Osteoblast (primary cell): ENCODE results near the gene PPP6R3. TPM values are rescaled to one million over a fixed set of nuclear protein-coding genes. Genes with fewer than 3 reads are reported as not detected.

Source experiments
- DNase-seq: peaks from one replicate; pipeline ENCODE4 v3.0.0; 2011; ENCODE audit warnings: low spot score, mixed read lengths; ENCODE audit not compliant: insufficient read length; ENCODE audit errors: missing footprints
- H2AFZ ChIP-seq: 2 replicates; pipeline ENCODE4 v1.6.0; 2011; ENCODE audit warnings: mild to moderate bottlenecking, low read length
- H3K27ac ChIP-seq: 2 replicates; pipeline ENCODE4 v1.5.1; 2011; ENCODE audit warnings: mild to moderate bottlenecking, low read depth, low read length, moderate library complexity
- H3K27me3 ChIP-seq: 2 replicates; pipeline ENCODE4 v1.6.0; 2012; ENCODE audit warnings: mild to moderate bottlenecking, control low read depth, inconsistent platforms, low read length, moderate library complexity; ENCODE audit not compliant: insufficient read depth
- H3K36me3 ChIP-seq: 2 replicates; pipeline ENCODE4 v1.5.1; 2011; ENCODE audit warnings: mild to moderate bottlenecking, low read length, control low read depth, moderate library complexity; ENCODE audit not compliant: insufficient read depth
- H3K4me1 ChIP-seq: 2 replicates; pipeline ENCODE4 v1.5.1; 2011; ENCODE audit warnings: mild to moderate bottlenecking, low read length, control low read depth, moderate library complexity; ENCODE audit not compliant: insufficient read depth
- H3K4me2 ChIP-seq: 2 replicates; pipeline ENCODE4 v1.6.0; 2011; ENCODE audit warnings: mild to moderate bottlenecking, low read length; ENCODE audit not compliant: insufficient read depth
- H3K4me3 ChIP-seq: fragments of 200-600 bp; sonication (generic); 3 replicates; pipeline ENCODE4 v1.5.1; 2012; ENCODE audit warnings: mild to moderate bottlenecking, low read length, inconsistent platforms; ENCODE audit not compliant: insufficient read depth
- H3K79me2 ChIP-seq: 2 replicates; pipeline ENCODE4 v1.6.0; 2012; ENCODE audit warnings: mild to moderate bottlenecking, low read length, control low read depth, inconsistent platforms; ENCODE audit not compliant: insufficient read depth
- H3K9me3 ChIP-seq: 2 replicates; pipeline ENCODE4 v1.5.1; 2011; ENCODE audit warnings: low read depth, low read length, control low read depth
- H4K20me1 ChIP-seq: 2 replicates; pipeline ENCODE4 v1.6.0; 2012; ENCODE audit warnings: mild to moderate bottlenecking, low read length, control low read depth; ENCODE audit not compliant: insufficient read depth
- total RNA-seq: library from RNA; depleted of rRNA; stranded (reverse); fragments of >200 nt; gene quantifications from 2 replicates; pipeline ENCODE4 v1.2.3, GENCODE V29; 2012
- TF ChIP-seq, protein P1 (sequence below): IDR thresholded peaks from 2 replicates; pipeline ENCODE4 v1.5.1; 2011; ENCODE audit warnings: mild to moderate bottlenecking, low read depth, low read length, moderate library complexity; ENCODE audit errors: extremely low read depth

The PPP6R3 gene
- total RNA-seq, 1 donor = 131 TPM

DNA sequence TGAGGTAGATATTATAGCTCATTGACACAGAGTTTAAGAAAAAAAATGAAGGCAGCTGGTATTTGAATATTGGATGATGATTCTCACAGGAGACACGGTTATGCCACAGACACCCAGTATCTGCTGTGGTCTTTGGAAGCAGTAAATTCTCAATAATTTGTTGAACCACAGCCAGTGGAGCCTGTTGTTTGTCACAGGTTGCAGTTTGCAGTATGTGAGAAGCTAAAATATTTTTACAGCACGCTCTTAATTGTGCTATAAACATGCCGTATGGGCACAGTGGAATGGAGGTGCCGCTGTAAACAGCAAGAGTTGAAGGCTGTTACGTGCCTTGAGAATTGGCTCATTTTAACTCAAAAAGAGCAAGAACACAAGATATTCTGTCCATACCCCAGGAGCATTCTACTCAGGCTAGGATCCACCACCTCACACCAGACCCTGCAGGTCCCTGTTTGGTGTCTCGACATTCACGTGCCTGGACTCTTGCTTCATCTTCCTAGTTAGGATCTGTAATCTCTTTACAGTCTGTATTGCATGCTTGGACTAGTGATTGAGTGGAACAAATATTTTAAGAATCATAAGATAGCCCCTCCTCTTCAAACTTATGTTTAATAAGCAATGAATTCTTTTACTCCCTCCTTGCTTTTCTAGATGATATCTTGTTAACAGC lies 129.1 kb downstream of the PPP6R3 start:
- Histone ChIP-seq H3K4me3 (no peak overlapping the region), H3K9me3 (no peaks in the 10 kb centered on the region), H2AFZ (no peak overlapping the region), H3K79me2 (peaks cover 14% of the 10 kb centered on the region), H4K20me1 (no peaks in the 10 kb centered on the region), H3K4me1 (no peaks in the 10 kb centered on the region), H3K27me3 (no peaks in the 10 kb centered on the region), H3K4me2 (no peak overlapping the region), H3K36me3 (peaks cover 67% of the 10 kb centered on the region), H3K27ac (no peak overlapping the region)
- TF ChIP-seq, protein P1, sequence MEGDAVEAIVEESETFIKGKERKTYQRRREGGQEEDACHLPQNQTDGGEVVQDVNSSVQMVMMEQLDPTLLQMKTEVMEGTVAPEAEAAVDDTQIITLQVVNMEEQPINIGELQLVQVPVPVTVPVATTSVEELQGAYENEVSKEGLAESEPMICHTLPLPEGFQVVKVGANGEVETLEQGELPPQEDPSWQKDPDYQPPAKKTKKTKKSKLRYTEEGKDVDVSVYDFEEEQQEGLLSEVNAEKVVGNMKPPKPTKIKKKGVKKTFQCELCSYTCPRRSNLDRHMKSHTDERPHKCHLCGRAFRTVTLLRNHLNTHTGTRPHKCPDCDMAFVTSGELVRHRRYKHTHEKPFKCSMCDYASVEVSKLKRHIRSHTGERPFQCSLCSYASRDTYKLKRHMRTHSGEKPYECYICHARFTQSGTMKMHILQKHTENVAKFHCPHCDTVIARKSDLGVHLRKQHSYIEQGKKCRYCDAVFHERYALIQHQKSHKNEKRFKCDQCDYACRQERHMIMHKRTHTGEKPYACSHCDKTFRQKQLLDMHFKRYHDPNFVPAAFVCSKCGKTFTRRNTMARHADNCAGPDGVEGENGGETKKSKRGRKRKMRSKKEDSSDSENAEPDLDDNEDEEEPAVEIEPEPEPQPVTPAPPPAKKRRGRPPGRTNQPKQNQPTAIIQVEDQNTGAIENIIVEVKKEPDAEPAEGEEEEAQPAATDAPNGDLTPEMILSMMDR = no peak
- no peak for DNase-seq

DNA sequence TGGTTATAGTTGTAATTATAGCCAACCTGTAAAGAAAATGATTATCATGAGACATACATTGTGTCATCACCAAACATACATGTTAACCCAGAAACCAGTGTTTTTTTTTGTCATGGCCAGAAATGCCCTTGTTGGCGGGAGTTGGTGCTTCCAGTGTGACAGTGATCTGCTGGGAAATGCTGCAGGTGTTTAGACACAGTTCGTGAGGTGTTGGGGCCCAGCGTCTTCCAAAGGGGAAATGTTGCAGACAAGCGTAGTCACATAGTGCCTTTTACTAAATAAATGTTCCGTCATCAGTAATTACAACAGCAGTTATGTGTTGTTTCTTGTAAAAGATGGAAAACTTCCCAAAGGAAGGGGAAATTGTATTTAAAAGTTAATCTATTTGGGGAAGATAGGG lies 131.2 kb downstream of the PPP6R3 start:
- no peak overlapping the region for H3K4me2 ChIP-seq
- no peak for DNase-seq
- H3K79me2 ChIP-seq = peaks cover 13% of the 10 kb centered on the region
- TF ChIP-seq, protein P1 = no peak
- peaks cover 67% of the 10 kb centered on the region for H3K36me3 ChIP-seq
- no peak overlapping the region for H3K4me3 ChIP-seq
- H4K20me1 ChIP-seq = no peaks in the 10 kb centered on the region
- H3K27me3 ChIP-seq = no peaks in the 10 kb centered on the region
- H2AFZ ChIP-seq = no peak overlapping the region
- no peaks in the 10 kb centered on the region for H3K4me1 ChIP-seq
- no peak overlapping the region for H3K27ac ChIP-seq
- no peaks in the 10 kb centered on the region for H3K9me3 ChIP-seq

DNA sequence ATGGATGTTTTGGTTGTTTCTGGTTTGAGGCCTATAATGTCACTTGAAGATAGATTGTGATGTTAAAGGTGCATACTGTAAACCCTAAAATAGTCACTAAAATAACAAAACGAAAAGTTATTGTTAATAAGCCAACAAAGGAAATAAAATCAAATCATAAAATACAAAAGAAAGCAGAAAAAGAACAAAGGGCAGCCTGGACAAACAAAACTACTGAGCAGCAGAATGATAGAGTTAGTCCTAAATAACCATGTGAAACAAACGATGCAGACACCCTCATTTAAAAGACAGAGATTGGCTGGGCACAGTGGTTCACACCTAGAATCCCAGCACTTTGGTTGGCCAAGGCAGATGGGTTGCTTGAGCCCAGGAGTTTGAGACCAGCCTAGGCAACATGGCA lies 132.9 kb downstream of the PPP6R3 start:
- H3K27ac ChIP-seq = no peak overlapping the region
- no peak overlapping the region for H3K4me2 ChIP-seq
- H4K20me1 ChIP-seq = peaks cover 13% of the 10 kb centered on the region
- H3K79me2 ChIP-seq = peaks cover 18% of the 10 kb centered on the region
- no peaks in the 10 kb centered on the region for H3K27me3 ChIP-seq
- DNase-seq = no peak
- TF ChIP-seq, protein P1 = no peak
- H3K9me3 ChIP-seq = no peaks in the 10 kb centered on the region
- no peaks in the 10 kb centered on the region for H3K4me1 ChIP-seq
- peaks cover 77% of the 10 kb centered on the region for H3K36me3 ChIP-seq
- no peak overlapping the region for H3K4me3 ChIP-seq
- H2AFZ ChIP-seq = no peak overlapping the region

DNA sequence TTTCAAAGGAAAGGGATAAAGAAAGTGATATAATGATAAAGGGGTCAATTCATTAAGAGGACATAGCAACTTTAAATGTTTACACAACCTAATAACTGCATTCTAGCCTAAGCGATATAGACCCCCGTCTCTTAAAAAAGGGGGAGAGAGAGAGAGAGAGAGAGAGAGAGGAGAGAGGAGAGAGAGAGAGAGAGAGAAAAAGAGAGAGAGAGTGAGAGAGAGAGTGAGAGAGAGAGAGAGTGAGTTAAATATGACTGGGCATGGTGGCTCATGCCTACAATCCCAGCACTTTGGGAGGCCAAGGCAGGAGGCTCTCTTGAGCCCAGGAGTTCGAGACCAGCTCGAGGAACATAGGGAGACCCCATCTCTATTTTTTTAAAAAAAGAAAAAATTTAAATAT lies 133.6 kb downstream of the PPP6R3 start:
- H3K27me3 ChIP-seq = no peaks in the 10 kb centered on the region
- H2AFZ ChIP-seq = no peak overlapping the region
- H3K27ac ChIP-seq = no peak overlapping the region
- TF ChIP-seq, protein P1 = no peak
- peaks cover 18% of the 10 kb centered on the region for H3K79me2 ChIP-seq
- no peak overlapping the region for H3K4me3 ChIP-seq
- H3K36me3 ChIP-seq = peaks cover 82% of the 10 kb centered on the region
- peaks cover 16% of the 10 kb centered on the region for H4K20me1 ChIP-seq
- DNase-seq = no peak
- no peak overlapping the region for H3K4me2 ChIP-seq
- H3K4me1 ChIP-seq = peaks cover 5% of the 10 kb centered on the region
- no peaks in the 10 kb centered on the region for H3K9me3 ChIP-seq
